Brain pericyte (primary cell): Measurements from ENCODE around the gene GLOD4.
"Not testable (repeated sequence)": the region's sequence is repeated elsewhere in the genome, so short reads cannot be mapped to it uniquely, and the experiment has no call there.

Experiments used
- DNase-seq: peaks from one replicate; pipeline ENCODE4 v3.0.0-alpha.2; 2012; ENCODE audit warnings: low read depth, low spot score

GLOD4 gene

GRCh38 chr17:802901-803881, 21.1 kb upstream of the GLOD4 start:
- no peak for DNase-seq

DNA sequence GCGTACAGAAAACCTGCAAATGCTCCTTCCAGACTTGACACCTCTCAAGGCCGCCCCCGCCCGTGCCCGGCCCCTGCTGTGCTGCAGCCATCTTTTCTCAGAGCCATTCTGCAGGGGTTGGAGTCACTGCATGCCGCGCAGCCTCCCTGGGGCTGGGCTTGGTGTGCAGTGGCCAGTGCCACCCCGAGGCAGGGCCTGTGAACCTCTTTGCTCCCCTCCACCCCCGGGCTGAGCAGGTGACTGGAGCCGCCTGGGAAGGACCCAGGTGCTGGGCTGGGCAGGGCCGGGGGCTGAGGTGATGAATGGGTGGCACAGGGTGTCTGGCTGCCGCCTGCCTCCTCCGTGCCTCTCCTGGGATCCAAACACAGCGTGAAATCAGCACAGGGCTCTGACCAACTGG, 20.4 kb upstream of the GLOD4 start:
- no peak for DNase-seq

GRCh38 chr17:801660-802059, 19.6 kb upstream of the GLOD4 start:
- no peak for DNase-seq

DNA sequence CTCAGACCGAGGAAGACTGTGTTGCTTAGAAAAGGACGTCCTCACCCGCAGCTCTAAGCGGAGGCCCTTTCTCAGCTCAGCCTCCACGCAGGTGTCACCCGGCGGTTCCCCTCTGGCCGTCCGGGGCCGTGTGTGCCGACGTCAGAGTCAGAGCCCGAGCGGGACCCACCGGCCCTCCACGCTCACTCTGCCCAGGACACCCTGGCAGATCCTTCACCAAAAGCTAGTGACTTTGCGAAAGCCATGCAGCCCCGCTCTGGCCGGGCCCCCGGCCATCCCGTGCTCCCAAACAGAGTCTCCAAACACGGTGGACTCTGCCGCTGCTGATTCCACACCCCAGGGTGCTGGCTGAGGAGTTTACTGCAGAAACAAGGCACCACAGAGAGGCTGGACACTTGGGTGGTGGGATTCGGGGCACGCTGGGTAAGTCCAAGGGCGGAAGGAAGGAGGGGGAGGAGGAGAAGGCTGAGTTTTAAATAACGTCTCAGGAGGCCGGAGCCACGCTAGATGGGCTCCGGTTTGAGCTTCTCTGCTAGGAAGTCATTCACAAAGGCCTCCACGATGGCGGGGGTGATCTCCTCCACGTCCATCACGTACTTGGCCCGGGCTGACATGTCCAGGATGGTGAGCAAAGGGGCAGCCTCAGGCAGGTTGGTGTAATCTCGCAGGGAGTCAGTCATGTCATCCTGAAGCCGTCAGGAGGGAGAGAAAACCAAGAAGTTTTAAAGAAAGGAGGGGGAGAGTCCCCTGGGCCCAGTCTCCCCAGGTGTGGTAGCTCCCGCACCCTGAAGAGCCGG, 18.6 kb upstream of the GLOD4 start:
- no peak for DNase-seq

DNA sequence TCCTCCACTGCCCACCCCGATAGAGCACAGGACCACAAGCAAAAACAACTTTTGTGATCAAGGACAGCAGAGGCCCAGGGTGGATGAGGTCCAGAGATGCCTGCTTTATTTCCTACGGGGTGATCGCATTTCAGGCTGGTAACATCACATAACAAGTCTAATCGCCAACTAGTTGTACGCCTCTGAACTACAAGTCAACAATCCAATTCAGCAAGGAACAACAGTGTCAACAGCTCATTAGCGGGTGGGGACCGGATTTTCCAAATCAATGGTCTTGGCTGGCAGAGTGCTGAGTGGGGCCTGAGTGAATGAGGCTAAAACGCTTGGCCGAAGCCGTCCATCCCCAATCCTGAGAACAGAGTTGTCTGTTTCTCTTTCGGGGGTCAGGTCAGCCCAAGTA, 17.2 kb upstream of the GLOD4 start:
- no peak for DNase-seq

- DNase-seq = no peak
These were observed 16.2 kb upstream of the GLOD4 start for GRCh38 chr17:798246-798645.

DNA sequence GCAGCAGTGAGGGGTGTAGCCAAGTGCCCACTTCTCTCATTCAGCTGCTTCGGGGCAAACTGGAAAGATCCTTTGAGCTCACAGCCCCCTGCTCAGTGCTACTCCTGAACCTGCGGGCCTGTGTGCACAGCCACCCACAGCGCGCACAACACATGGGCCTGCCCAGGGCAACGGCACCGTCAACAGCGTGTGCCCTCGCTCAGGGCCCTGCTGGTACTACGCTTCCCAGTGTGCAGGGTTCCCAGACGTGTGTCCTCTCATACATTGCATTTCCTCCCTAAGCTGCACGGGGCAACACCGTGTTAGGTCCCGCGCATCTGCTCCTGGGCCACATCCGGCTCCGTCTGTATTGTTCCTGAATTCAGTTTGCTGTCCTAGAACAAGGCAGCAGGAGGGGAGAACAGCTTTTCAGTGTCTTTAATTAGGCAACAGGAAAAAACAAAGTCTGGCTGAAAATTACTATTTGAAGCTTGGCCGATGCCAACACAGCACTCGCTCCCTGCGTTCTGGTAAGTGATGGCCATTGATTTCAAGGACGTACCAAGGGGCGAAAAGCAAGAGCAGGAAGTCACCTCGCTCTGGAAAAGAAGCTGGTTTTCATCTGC, 15.3 kb upstream of the GLOD4 start:
- DNase-seq = no peak

DNA sequence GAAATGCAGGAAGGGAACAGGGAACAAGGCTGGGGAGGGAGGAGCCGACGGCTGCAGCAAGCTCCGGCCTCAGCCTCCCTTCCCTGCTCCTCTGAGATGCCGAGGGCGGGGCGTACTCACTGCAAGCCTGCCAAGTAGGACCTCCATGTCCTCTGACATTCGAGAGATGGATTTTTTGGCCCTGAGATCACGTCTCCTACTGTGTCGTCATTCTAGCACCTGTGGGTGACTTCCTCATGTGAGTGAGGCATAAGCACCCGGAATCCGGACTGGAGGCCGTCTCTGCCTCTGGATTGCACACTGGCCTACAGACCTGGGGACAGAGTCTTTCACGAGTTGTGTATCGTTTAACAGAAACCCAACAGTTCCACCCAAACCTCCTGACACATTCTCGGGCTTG, 14.5 kb upstream of the GLOD4 start:
- DNase-seq = no peak

DNA sequence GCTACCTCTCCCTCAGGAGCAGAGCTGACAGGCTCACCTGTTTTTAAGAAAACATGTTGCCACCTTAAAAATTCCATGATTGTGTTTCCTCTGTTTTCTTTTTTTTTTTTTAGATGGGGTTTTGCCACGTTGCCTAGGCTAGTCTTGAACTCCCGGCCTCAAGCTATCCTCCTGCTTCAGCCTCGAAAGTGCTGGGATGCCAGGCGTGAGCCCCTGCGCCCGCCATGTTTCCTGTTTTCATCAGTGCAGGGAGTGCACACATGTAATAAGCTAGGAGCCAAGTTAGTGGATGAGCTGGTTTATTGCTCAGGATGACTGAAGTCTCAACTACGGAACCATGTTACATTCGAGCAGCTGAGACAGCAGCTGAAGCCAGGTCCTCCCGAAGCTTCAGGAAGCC, 13.6 kb upstream of the GLOD4 start:
- DNase-seq = no peak

DNA sequence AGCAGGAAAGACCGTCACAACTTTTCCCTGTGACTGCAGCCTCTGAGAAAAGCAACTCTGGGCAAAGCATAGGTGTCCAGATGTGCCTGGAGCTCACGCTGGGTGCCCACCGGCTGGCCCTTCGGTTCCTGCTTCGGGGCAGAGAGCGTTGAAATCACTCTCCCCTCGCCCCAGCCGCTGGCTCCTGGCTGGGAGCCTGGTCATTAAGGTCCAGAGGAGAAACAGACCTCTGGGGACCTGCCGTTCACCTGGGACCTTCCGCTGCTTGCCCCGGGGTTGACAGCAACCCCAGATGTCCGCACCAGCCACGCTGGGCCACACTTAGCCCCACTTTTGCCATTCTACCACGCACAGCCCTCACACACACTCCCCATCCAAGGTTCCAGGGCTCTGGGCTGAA, 13.2 kb upstream of the GLOD4 start:
- no peak for DNase-seq

- DNase-seq = no peak
These were observed 12.8 kb upstream of the GLOD4 start for GRCh38 chr17:794876-795275.

GRCh38 chr17:792277-792676, 10.2 kb upstream of the GLOD4 start:
- no peak for DNase-seq

GRCh38 chr17:791829-792228, 9.7 kb upstream of the GLOD4 start:
- no peak for DNase-seq

DNA sequence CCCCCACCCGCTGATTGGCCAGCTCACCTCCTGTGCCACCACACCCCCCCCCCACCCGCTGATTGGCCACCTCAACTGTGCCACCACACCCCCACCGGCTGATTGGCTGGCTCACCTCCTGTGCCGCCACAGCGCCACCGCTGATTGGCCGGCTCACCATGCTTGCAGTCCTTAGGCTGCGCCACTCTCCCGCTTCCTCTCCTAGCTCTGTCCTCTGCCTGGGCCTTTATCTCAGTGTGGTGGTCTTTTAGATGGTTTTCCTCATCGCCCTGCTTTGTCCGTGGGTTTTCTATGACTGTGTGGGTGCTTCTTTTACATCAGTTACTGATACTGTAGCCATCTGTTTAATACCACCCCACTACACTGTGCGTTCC, 8.8 kb upstream of the GLOD4 start:
- DNase-seq = not testable (repeated sequence)

- DNase-seq = not testable (repeated sequence)
These were observed 8.1 kb upstream of the GLOD4 start for GRCh38 chr17:789931-790873.

- no peak for DNase-seq
These were observed 7.2 kb upstream of the GLOD4 start for GRCh38 chr17:789160-789840.

DNA sequence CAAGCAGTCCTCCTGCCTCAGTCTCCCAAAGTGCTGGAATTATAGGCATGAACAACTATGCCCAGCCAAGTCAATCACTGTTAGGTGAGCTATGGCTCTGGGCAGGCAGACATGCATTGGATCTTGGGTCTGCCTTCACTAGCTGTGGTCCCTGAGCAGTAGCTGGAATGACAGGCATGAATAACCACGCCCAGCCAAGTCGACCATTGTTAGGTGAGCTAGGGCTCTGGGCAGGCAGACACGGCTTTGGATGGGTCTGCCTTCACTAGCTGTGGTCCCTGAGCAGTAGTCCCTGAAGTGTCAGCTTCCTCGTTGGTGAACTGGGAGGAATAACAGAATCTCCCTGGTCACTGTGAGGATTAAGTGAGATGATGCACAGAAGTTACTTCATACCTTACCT, 6.5 kb upstream of the GLOD4 start:
- DNase-seq = no peak

GRCh38 chr17:787641-788221, 5.7 kb upstream of the GLOD4 start:
- DNase-seq = no peak

GRCh38 chr17:785901-786300, 3.8 kb upstream of the GLOD4 start:
- DNase-seq = not testable (repeated sequence)

DNA sequence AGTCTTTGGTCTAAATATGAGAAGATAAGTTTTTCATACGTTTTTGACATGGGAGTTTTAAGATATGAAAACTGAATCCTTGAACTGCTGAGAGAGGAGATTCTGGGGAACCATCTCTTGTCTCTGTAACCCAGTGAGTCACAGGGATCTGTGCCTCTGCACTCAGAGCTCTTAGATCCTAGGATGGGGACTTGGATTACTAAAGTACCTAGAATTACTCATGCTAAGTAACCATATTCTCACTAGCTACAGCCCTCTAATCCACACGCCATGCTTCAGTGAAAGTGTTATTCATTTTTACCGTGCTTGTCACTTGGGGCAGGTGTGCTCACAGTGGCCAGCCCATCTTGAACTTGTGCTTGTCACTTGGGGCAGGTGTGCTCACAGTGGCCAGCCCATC, 2.1 kb upstream of the GLOD4 start:
- no peak for DNase-seq
